NOMO-1 (cell line): ENCODE results near the gene GAS2L2.

Source experiments
- DNase-seq, 2 experiments: peaks; one replicate each; lab custom pipeline; 2025; ENCODE audit not compliant: unreplicated experiment in 2 of 2; lab: John Stamatoyannopoulos, UW

The GAS2L2 gene

GRCh38 chr17:35730400-35731005, 22.5 kb downstream of the GAS2L2 start:
- DNase-seq, result no peak

GRCh38 chr17:35729405-35729833, 23.6 kb downstream of the GAS2L2 start:
- DNase-seq, result no peak

GRCh38 chr17:35728551-35728950, 24.5 kb downstream of the GAS2L2 start:
- no peak for DNase-seq

- DNase-seq, result no peak
Measured at GRCh38 chr17:35727635-35728034, 25.4 kb downstream of the GAS2L2 start.

GRCh38 chr17:35726953-35727460, 26.0 kb downstream of the GAS2L2 start:
- no peak for DNase-seq

GRCh38 chr17:35726127-35726952, 26.7 kb downstream of the GAS2L2 start:
- peak in 1 of 2 experiments; percentile 31 for DNase-seq

- DNase-seq, result no peak
Measured at GRCh38 chr17:35725802-35726126, 27.3 kb downstream of the GAS2L2 start.

- DNase-seq, result no peak
Measured at GRCh38 chr17:35725058-35725457, 28.0 kb downstream of the GAS2L2 start.

GRCh38 chr17:35723735-35724134, 29.3 kb downstream of the GAS2L2 start:
- DNase-seq, result no peak

GRCh38 chr17:35717475-35717874, 35.6 kb downstream of the GAS2L2 start:
- no peak for DNase-seq

- DNase-seq, result no peak
Measured at GRCh38 chr17:35716897-35717465, 36.1 kb downstream of the GAS2L2 start.

- DNase-seq, result no peak
Measured at GRCh38 chr17:35716173-35716572, 36.9 kb downstream of the GAS2L2 start.

- no peak for DNase-seq
Measured at GRCh38 chr17:35715416-35715815, 37.6 kb downstream of the GAS2L2 start.

GRCh38 chr17:35714988-35715387, 38.1 kb downstream of the GAS2L2 start:
- no peak for DNase-seq

- no peak for DNase-seq
Measured at GRCh38 chr17:35713069-35713728, 39.8 kb downstream of the GAS2L2 start.

- no peak for DNase-seq
Measured at GRCh38 chr17:35710950-35711349, 42.1 kb downstream of the GAS2L2 start.

GRCh38 chr17:35709874-35710273, 43.2 kb downstream of the GAS2L2 start:
- no peak for DNase-seq

- no peak for DNase-seq
Measured at GRCh38 chr17:35708951-35709350, 44.1 kb downstream of the GAS2L2 start.

- no peak for DNase-seq
Measured at GRCh38 chr17:35708149-35708548, 44.9 kb downstream of the GAS2L2 start.

- no peak for DNase-seq
Measured at GRCh38 chr17:35705705-35706104, 47.3 kb downstream of the GAS2L2 start.

- DNase-seq, result no peak
Measured at GRCh38 chr17:35705230-35705629, 47.8 kb downstream of the GAS2L2 start.
